Ovary (tissue), 9 donors: Measurements from ENCODE around the gene DACT2. TPM values are rescaled to one million over a fixed set of nuclear protein-coding genes. Genes with fewer than 3 reads are reported as not detected.

ENCODE experiments used
- DNase-seq, 5 donors: peaks; one replicate each; pipeline ENCODE4 v3.0.0-alpha.2; 2019 to 2020
- H3K27ac ChIP-seq, 2 donors: fragments of 200-600 bp; one replicate each; pipeline versions ENCODE4 v1.5.1 to v1.8.0; 2019 to 2022
- H3K27me3 ChIP-seq: fragments of 200-600 bp; one replicate; pipeline ENCODE4 v1.8.0; 2022
- H3K36me3 ChIP-seq: fragments of 200-600 bp; sonication (generic); one replicate; pipeline ENCODE4 v1.5.1; 2019
- H3K4me1 ChIP-seq: one replicate; pipeline ENCODE4 v1.8.1; 2013; ENCODE audit warnings: mild to moderate bottlenecking, moderate library complexity; ENCODE audit not compliant: insufficient read depth
- H3K4me3 ChIP-seq: fragments of 200-600 bp; sonication (generic); one replicate; pipeline ENCODE4 v1.5.1; 2017
- H3K9me3 ChIP-seq, 2 donors: fragments of 200-600 bp in 1 of 2; sonication (generic) in 1 of 2; one replicate each; pipeline versions ENCODE4 v1.5.1 to v1.8.1; 2013 to 2019; ENCODE audit warnings: mild to moderate bottlenecking in 1 of 2, moderate library complexity in 1 of 2
- EP300 ChIP-seq: sonication (generic); formaldehyde crosslinking; IDR thresholded peaks from one replicate; pipeline ENCODE4 v1.6.1; 2017; ENCODE audit warnings: antibody characterized with exemption
- POLR2A ChIP-seq: fragments of 450-650 bp; IDR thresholded peaks from one replicate; pipeline ENCODE4 v1.6.1; 2017; ENCODE audit warnings: antibody characterized with exemption, mild to moderate bottlenecking, moderate library complexity
- whole genome bisulfite sequencing, 3 donors: extraction: QIAGEN DNeasy Blood & Tissue Kit in 1 of 3; methylation state at CpG; one replicate each; pipeline versions ENCODE4 v1.1.5 to v1.1.7; 2013 to 2017; 5-methylcytosine and 5-hydroxymethylcytosine counted together
- intact Hi-C, 4 donors: fragments of 100-400 bp; cut with DNase I; formaldehyde crosslinking; loops; one replicate each; pipeline versions ENCODE4 v1.11.0 to v1.15.1; 2022 to 2023
- polyA plus RNA-seq, 2 donors: library from polyadenylated mRNA; stranded (reverse); fragments of 200-250 nt in 1 of 2; fragments of 350-450 nt in 1 of 2; fragmentation: Illumina TruSeq in 1 of 2; extraction: RNeasy Lipid Tissue Mini Kit (QIAGEN cat#74804) in 1 of 2; gene quantifications; one replicate each; pipeline ENCODE4 v1.2.3, GENCODE V29; 2013 to 2014
- total RNA-seq, 7 donors: library from RNA; depleted of rRNA in 2 of 7; stranded (reverse); fragments of >200 nt in 2 of 7; fragmentation: NEBNext Ultra II Directional in 3 of 7; extraction: Animal tissue kit (Norgen Biotek cat#: 25700) in 3 of 7; gene quantifications; one replicate each; pipeline versions ENCODE4 v1.1.0 to v1.2.4, GENCODE V29; 2016 to 2023
- TF ChIP-seq, protein P1 (sequence below), 3 donors: fragments of 450-650 bp in 2 of 3; fragments of 200-600 bp in 1 of 3; IDR thresholded peaks; one replicate each; pipeline versions ENCODE4 v1.5.1 to v1.8.0; 2016 to 2022; ENCODE audit warnings: antibody characterized with exemption in 3 of 3, mild to moderate bottlenecking in 1 of 3
- donor health status: DM: no; HTN: no; CAD: no; lungs with moderate emphysema.
- donor health status: DM: no; HTN: no; CAD: no.
- donor health status: Bipolar disorder and iron deficiency.
- donor health status: DM: yes; HTN: yes; CAD: no.
- donor health status: DM: no; HTN: no; CAD: no.
- donor health status: DM: yes; HTN: yes; CAD: no.

Gene DACT2
- total and polyA plus RNA-seq, 9 donors: 0.17 to 4.4 (median 0.71) TPM; not detected in 2

DNA sequence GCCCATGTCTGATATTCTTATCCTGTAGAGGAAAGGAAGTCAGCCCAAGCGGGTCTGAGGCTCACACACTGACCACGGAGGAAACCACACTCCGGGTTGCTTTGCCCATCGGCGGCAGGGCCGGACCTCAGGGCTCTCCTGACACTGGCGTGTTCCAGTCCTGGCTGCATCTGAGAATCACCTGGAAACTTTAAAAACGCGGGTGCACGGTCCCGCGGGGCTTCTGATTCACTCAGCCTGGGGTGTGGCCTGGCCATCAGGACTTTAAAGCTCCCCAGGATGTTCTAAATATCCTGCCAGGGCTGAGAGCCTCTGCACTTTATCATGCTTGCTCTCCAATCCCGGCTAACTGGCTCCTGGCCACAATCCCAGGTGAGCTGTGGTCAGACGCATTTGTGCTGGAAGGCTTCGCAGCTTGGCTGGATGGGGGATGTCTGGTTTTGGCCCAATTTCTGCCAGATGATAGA, 47.7 kb upstream of the DACT2 start:
- H3K27me3 ChIP-seq: no peaks in the 10 kb centered on the region
- WGBS, 3 donors: 42 to 64% (median 55%) methylated on average over 15 of the region's 15 CpGs
- H3K4me3 ChIP-seq: no peak overlapping the region
- intact Hi-C loops: loop anchor here in 1 of 4 donors (10.0 kb wide), 1 partner anchor 213 kb away; no protein-coding TSS in a partner anchor
- H3K27ac ChIP-seq: no peak overlapping the region
- TF ChIP-seq, protein P1, sequence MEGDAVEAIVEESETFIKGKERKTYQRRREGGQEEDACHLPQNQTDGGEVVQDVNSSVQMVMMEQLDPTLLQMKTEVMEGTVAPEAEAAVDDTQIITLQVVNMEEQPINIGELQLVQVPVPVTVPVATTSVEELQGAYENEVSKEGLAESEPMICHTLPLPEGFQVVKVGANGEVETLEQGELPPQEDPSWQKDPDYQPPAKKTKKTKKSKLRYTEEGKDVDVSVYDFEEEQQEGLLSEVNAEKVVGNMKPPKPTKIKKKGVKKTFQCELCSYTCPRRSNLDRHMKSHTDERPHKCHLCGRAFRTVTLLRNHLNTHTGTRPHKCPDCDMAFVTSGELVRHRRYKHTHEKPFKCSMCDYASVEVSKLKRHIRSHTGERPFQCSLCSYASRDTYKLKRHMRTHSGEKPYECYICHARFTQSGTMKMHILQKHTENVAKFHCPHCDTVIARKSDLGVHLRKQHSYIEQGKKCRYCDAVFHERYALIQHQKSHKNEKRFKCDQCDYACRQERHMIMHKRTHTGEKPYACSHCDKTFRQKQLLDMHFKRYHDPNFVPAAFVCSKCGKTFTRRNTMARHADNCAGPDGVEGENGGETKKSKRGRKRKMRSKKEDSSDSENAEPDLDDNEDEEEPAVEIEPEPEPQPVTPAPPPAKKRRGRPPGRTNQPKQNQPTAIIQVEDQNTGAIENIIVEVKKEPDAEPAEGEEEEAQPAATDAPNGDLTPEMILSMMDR (IDR thresholded peaks at IDR 0.05): no peak
- TF ChIP-seq POLR2A (no peak), EP300 (no peak)
- peak in 3 of 5 donors; percentile 43 to 50 (median 47) for DNase-seq
- no peaks in the 10 kb centered on the region for H3K9me3 ChIP-seq
- H3K36me3 ChIP-seq: no peaks in the 10 kb centered on the region
- peaks cover 3% of the 10 kb centered on the region for H3K4me1 ChIP-seq

DNA sequence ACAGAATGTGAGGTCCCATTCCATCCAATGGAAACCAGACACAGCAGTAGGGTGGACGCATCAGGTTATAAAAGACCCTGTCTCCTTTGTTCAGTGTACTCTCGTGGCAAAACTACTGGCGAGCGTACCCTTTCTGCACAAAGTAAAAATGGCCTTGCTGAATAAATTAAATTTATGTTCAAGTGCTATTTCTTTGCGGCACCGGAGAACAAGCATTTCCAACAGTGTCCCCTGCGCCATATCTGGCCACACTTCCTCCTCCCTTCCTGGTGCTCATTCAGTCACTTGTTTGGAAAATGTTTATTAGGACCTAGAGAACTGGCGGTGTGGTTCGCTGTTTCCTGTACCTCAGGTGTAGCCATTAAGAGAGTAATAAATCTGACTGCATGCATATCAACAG, 46.9 kb upstream of the DACT2 start:
- 97 to 98% (median 98%) methylated on average over 9 of the region's 9 CpGs for WGBS, 3 donors
- no peak overlapping the region for H3K4me3 ChIP-seq
- no peaks in the 10 kb centered on the region for H3K27me3 ChIP-seq
- no peaks in the 10 kb centered on the region for H3K36me3 ChIP-seq
- intact Hi-C loops: loop anchor here in 1 of 4 donors (10.0 kb wide), 1 partner anchor 212 kb away; no protein-coding TSS in a partner anchor
- TF ChIP-seq, protein P1 (IDR thresholded peaks at IDR 0.05): no peak
- TF ChIP-seq POLR2A (no peak), EP300 (no peak)
- no peaks in the 10 kb centered on the region for H3K9me3 ChIP-seq
- DNase-seq: peak in 1 of 5 donors; percentile 4
- H3K4me1 ChIP-seq: peaks cover 3% of the 10 kb centered on the region
- H3K27ac ChIP-seq: no peak overlapping the region

DNA sequence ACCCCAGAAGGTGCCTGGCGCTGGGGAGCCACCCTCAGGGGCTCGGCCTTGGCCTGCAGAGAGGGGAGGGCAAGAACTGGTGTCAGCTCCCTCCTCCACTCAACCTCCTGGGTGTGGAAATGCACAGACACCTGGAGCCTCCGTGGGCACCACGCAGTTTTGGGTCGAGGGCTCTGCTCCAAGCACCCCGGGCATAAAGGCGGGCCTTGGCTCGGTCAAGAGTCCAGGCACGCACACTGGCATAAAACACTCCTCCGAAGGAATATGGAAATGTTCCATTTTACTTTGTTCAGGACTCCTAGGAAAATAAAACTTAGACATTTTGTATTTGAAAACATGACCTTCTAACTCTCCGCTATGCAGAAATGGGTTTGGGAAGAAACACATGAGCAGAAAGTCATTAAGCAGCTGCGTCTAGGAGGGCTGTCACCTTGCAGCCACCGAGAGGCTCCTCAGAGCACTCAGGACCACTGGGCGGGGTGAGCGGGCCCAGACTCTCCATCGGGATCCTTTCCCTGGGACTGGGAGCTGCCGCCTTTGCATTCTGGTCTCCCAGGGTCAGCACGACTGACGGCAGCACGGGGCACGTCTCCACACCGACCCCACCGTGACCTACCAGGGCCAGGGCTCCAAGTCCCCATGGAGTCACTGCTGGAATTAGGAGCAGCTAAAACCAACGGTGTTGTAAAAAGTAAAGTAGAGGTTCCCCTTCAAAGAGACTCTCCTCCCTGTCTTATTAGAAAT, 46.0 kb upstream of the DACT2 start:
- peak in 2 of 5 donors; percentile 19 to 29 for DNase-seq
- 93 to 94% (median 93%) methylated on average over 24 of the region's 24 CpGs for WGBS, 3 donors
- intact Hi-C loops: loop anchor here in 1 of 4 donors (10.0 kb wide), 1 partner anchor 211 kb away; no protein-coding TSS in a partner anchor
- TF ChIP-seq, protein P1 (IDR thresholded peaks at IDR 0.05): no peak
- TF ChIP-seq POLR2A (no peak), EP300 (no peak)
- H3K4me3 ChIP-seq: no peak overlapping the region
- H3K4me1 ChIP-seq: peaks cover 3% of the 10 kb centered on the region
- no peaks in the 10 kb centered on the region for H3K9me3 ChIP-seq
- no peaks in the 10 kb centered on the region for H3K36me3 ChIP-seq
- no peaks in the 10 kb centered on the region for H3K27me3 ChIP-seq
- H3K27ac ChIP-seq: no peak overlapping the region

DNA sequence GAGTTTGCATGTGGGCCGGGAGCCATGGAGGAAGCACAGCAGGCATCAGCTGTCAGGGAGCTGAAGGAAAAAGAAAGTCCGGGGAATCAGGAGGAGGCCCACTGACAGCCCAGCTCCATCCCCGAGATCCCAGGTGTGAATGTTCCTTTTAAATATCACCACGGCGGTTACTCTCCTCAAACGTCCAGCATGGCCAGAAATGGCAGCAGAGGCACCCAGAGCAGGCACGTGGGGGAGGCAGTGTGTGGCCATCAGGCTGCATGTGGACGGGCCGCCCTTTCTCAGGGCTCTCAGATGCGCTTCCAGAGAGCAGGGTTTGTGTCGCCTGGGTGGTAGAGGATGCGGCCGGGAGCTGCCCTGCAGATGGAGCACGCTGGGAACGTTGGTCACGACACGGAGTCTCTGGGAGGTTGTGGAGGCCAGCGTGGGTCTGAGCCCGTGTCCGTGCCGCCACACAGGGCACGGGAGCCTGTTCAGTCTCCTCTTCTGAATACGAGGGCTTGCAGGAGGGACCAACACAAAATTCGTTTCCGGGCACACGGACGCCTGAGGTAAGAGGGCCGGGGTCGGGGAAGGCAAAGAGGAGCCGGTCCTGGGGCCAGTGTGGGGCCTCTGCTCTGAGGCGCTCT, 45.3 kb upstream of the DACT2 start:
- no peaks in the 10 kb centered on the region for H3K27me3 ChIP-seq
- no peaks in the 10 kb centered on the region for H3K36me3 ChIP-seq
- no peak overlapping the region for H3K4me3 ChIP-seq
- TF ChIP-seq POLR2A (no peak), EP300 (no peak)
- TF ChIP-seq, protein P1 (IDR thresholded peaks at IDR 0.05): no peak
- H3K9me3 ChIP-seq: no peaks in the 10 kb centered on the region
- peak in 2 of 5 donors; percentile 25 to 31 for DNase-seq
- intact Hi-C loops: loop anchor here in 1 of 4 donors (10.0 kb wide), 1 partner anchor 210 kb away; no protein-coding TSS in a partner anchor
- no peak overlapping the region for H3K27ac ChIP-seq
- H3K4me1 ChIP-seq: peaks cover 3% of the 10 kb centered on the region
- 92 to 95% (median 95%) methylated on average over 31 of the region's 31 CpGs for WGBS, 3 donors
